Hepatic stellate cell (primary cell): ENCODE measurements around the gene SNRNP25.

Experiments
- DNase-seq: peaks from one replicate; pipeline ENCODE4 v3.0.0; 2011; ENCODE audit warnings: low spot score

SNRNP25 gene

GRCh38 chr16:78444-79150 is 25.0 kb downstream of the SNRNP25 start:
- peak; percentile 79 for DNase-seq

- peak; percentile 34 for DNase-seq
Measured at GRCh38 chr16:79151-80054, 25.8 kb downstream of the SNRNP25 start.

DNA sequence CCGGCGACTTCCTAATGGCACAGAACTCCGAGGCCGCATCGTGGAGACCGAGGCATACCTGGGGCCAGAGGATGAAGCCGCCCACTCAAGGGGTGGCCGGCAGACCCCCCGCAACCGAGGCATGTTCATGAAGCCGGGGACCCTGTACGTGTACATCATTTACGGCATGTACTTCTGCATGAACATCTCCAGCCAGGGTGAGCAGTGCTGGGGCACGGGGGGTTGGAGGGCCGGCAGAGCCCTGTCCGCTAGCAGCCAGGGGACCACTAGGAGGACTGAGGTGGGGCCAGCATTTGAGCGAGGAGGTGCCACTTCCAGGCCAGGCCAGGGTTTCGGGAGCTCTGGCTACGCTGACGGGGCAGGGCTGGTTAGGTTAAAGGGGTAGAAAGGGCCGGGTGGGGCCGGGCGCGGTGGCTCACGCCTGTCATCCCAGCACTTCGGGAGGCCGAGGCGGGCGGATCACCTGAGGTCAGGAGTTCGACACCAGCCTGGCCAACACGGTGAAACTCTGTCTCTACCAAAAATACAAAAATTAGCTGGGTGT is 29.5 kb downstream of the SNRNP25 start:
- DNase-seq = no peak

- peak; percentile 57 for DNase-seq
Measured at GRCh38 chr16:83781-84615, 30.4 kb downstream of the SNRNP25 start.

- DNase-seq = peak; percentile 98
Measured at GRCh38 chr16:84718-85406, 31.2 kb downstream of the SNRNP25 start.

DNA sequence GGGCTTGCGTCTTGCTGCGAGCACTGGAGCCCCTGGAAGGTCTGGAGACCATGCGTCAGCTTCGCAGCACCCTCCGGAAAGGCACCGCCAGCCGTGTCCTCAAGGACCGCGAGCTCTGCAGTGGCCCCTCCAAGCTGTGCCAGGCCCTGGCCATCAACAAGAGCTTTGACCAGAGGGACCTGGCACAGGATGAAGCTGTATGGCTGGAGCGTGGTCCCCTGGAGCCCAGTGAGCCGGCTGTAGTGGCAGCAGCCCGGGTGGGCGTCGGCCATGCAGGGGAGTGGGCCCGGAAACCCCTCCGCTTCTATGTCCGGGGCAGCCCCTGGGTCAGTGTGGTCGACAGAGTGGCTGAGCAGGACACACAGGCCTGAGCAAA is 31.8 kb downstream of the SNRNP25 start:
- no peak for DNase-seq

GRCh38 chr16:85865-86264 is 32.2 kb downstream of the SNRNP25 start:
- DNase-seq = no peak

DNA sequence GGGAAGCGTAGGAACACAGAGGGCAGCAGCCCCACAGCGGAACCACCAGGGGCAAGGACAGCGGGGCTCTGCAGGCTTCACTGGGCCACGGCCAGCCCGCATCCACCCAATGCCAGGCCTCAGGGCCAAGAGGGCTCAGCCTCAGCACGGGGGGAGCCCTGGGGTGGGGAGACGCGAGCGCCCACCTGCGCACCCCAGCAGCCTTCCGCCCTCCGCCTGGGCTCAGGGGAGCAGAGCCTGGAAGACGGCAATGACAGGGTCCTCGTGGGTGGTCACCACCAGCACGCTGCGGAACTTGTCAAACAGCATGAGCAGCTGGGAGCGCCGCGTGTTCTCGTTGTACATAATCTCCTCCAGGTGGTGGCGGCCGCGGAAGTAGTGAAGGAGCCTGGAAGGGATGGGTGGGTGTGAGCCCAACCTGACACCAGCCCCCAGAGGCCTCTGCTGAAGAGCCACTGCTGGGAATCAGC is 32.9 kb downstream of the SNRNP25 start:
- DNase-seq = no peak

- DNase-seq = no peak
Measured at GRCh38 chr16:88613-89012, 35.0 kb downstream of the SNRNP25 start.

DNA sequence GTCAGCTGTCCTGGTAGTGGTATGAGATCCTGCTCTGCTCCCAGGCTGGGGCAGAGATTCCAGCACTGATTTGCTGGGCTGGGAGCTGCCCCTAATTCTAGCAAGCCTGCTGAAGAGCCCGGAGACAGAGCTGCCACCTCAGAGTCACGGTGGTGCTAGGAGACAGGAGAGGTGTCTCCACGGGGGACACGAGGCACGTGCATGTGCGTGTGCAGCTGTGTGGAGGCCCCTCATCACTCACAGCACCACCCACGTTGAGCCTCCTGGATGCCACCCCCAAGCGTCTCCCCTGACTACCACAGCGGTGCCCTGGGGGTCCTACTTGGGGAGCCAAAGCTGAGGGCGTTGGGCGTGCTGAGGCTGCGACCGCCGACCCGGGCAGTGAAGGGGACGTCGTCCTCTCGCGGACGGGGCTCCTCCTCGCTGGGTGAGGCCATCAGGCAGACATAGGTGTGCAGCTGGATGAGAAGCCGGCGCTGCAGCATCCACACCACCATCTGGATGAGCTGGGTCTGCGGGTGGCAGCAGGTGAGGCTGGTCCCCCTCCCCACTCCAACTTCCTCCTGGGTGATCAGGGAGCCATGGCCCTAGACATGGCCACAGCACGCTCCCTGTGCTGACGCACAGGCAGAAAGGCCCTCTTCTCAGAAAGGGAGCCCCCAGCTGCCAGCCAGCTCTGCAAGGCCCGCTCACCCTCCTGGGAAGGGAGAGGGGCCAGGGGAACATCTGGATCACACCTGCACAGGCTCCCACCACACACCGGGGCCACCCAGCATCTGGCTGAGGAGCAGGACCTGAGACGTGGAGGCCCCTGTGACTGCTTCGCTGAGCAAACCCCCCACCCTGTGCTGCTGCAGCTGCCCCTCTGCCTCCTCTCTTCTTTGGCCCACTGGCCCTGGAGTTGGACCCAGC is 36.0 kb downstream of the SNRNP25 start:
- DNase-seq = no peak

DNA sequence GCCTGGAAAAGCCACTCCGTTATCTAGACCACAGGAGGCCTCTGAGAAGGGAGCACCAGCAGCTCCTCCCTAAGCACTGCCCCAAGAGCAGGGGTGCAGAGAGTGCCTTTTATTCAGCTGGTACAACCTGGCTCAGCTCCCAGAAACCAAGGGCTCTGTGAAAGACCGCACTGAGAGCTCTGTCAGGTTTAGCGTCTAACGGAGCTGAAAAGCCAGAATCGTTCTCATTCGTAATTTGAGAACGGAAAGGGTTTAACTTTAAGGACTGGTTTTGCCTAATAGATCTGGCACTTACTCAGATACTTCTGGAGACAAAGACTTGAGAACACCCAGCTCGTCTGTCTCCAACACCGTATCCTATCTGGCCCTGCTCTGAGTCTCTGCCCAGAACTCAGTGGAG is 37.9 kb downstream of the SNRNP25 start:
- no peak for DNase-seq

- DNase-seq = no peak
Measured at GRCh38 chr16:92431-93339, 39.1 kb downstream of the SNRNP25 start.

- DNase-seq = no peak
Measured at GRCh38 chr16:94918-95265, 41.3 kb downstream of the SNRNP25 start.

GRCh38 chr16:96935-97381 is 43.3 kb downstream of the SNRNP25 start:
- DNase-seq = peak; percentile 97

GRCh38 chr16:97822-98221 is 44.2 kb downstream of the SNRNP25 start:
- peak; percentile 44 for DNase-seq

DNA sequence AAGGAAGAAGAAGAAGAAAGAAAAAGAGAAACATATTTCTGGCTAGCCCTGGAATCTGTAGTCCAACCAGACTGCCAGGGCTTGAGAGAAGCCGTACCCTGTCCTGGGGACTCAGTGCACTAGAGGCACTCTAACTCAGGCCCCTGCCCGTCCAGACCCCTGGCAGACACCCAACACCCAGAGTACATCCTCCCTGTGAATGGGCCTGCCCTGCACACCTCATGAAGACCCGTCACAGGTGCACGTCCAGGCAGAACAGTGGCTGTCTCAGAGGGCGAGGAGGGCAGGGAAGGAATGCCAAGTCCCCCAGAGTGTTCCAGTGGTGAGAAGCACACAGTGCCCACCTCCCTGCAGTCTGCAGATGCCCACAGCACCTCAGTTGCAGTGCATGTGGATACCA is 47.4 kb downstream of the SNRNP25 start:
- DNase-seq = no peak

GRCh38 chr16:101586-101985 is 48.0 kb downstream of the SNRNP25 start:
- no peak for DNase-seq

DNA sequence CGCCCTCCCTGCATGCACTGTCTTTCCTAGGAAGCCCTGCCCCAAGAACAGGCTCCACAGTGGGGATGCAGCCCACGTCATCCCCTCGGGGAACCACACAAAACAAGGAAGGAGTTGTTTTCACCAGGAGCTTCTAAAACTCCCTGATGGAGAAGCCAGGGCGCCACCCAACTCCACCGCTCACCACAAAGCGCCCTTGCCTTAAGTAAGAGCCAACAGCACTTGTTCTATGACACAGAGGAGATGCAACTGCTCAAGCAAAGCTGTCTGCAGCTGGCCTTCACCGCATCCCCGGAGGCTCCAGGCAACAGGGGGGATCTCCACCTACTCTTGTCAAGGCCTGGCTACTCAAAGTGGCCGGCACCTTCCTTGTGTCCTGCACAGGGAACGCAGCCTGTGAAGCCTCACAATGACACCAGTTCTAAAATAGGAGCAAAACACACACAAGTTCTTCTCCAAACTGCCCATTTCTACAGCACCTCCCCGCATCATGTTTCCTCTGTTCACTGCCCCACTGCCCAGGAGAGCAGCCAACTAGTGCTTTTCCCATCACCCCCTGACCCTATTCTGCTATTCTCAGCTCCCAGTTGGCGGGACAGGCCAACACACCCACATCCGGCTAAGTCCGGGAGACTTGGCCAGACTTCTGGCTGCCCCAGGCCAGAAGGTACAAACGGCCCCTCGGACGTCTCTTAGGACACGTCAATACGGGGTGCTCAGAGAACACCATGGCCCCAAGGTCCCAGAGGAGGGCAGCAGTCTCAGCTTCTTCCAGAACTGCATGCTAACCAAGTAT is 48.6 kb downstream of the SNRNP25 start:
- DNase-seq = peak; percentile 48
